ENCODE measurements around the gene HDAC6. TPM values are rescaled to one million over a fixed set of nuclear protein-coding genes. Genes with fewer than 3 reads are reported as not detected.

HDAC6 gene
- total RNA-seq, 1 donor from 2014 or later = 58.6 TPM

Small RNA genes within 50 kb of the gene (small RNA-seq; reads per million reads assigned to genes)
- gene RNU6-29P (ENCODE audit: low replicate concordance) = not detected

Other genes with a start within 250 kb of the HDAC6 start
- 167 TPM for gene RBM3, start 227.6 kb upstream of the HDAC6 start, total RNA-seq
- gene WDR13, start 204.6 kb upstream of the HDAC6 start, total RNA-seq = 38.6 TPM
- gene WAS, start 118.3 kb upstream of the HDAC6 start, total RNA-seq = 5.6 TPM
- 2.2 TPM for gene SUV39H1, start 105.3 kb upstream of the HDAC6 start, total RNA-seq
- not detected for gene GLOD5, start 40.3 kb upstream of the HDAC6 start, total RNA-seq
- gene GATA1, start 15.5 kb upstream of the HDAC6 start, total RNA-seq = 1.1 TPM
- gene ERAS, start 24.4 kb downstream of the HDAC6 start, total RNA-seq = not detected
- gene PCSK1N, start 33.5 kb downstream of the HDAC6 start, total RNA-seq = 0.30 TPM
- gene TIMM17B, start 95.7 kb downstream of the HDAC6 start, total RNA-seq = 15.0 TPM
- gene PQBP1, start 95.9 kb downstream of the HDAC6 start, total RNA-seq = 31.7 TPM
- gene SLC35A2, start 109.6 kb downstream of the HDAC6 start, total RNA-seq = 7.6 TPM
- 5.9 TPM for gene PIM2, start 117.0 kb downstream of the HDAC6 start, total RNA-seq
- gene OTUD5, start 155.5 kb downstream of the HDAC6 start, total RNA-seq = 19.9 TPM
- 2.7 TPM for gene KCND1, start 169.8 kb downstream of the HDAC6 start, total RNA-seq
- 23.7 TPM for gene GRIPAP1, start 200.2 kb downstream of the HDAC6 start, total RNA-seq
- 17.0 TPM for gene TFE3, start 241.3 kb downstream of the HDAC6 start, total RNA-seq